ENCODE data around the gene ZNF365.

The ZNF365 gene

DNA sequence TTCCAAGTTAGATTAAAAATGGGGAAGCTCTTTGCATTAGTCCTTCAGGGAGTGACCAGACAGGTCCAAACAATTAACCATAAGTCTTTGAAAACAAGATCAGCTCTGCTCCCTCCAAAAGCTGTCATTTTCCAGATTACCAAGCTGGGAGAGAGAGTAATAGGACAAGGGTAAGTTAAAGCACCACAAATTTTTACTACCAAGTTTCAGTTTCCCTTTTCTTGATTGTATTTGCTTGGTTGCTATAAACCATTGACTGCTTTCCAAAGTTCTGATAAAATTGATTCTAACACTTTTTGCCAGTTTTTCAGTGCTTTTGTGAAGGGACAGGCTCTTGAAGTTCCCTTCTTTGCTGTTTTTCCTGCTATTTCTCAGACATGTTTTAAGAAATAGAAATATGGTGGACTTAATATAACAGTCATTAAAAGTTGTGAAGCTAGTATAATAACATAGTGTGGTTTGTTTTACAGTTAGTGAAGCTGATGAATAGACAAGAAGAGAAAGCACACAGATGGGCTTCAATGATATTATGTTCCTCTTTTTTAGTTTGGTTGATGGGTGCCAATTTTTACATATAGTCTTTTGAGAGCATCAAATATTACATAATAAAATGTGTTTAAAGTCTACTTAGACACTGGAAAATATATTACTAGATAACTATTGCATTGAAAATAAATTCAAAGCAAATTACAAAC lies 40.0 kb upstream of the ZNF365 start:
- TF ChIP-seq, protein P1, sequence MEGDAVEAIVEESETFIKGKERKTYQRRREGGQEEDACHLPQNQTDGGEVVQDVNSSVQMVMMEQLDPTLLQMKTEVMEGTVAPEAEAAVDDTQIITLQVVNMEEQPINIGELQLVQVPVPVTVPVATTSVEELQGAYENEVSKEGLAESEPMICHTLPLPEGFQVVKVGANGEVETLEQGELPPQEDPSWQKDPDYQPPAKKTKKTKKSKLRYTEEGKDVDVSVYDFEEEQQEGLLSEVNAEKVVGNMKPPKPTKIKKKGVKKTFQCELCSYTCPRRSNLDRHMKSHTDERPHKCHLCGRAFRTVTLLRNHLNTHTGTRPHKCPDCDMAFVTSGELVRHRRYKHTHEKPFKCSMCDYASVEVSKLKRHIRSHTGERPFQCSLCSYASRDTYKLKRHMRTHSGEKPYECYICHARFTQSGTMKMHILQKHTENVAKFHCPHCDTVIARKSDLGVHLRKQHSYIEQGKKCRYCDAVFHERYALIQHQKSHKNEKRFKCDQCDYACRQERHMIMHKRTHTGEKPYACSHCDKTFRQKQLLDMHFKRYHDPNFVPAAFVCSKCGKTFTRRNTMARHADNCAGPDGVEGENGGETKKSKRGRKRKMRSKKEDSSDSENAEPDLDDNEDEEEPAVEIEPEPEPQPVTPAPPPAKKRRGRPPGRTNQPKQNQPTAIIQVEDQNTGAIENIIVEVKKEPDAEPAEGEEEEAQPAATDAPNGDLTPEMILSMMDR (IDR thresholded peaks at IDR 0.05; ENCODE audit: borderline replicate concordance, extremely low read depth, low read length, poor library complexity, severe bottlenecking): no peak
- TF ChIP-seq EZH2 (IDR thresholded peaks at IDR 0.05; ENCODE audit: borderline replicate concordance, low read depth, low read length, severe bottlenecking): no peak
- Histone ChIP-seq H3K27me3 (ENCODE audit: insufficient read depth, low read length, poor library complexity) (no peaks in the 10 kb centered on the region), H2AFZ (ENCODE audit: low read depth, low read length) (no peak overlapping the region), H3K4me1 (ENCODE audit: insufficient read depth, low read length) (no peaks in the 10 kb centered on the region), H3K9ac (ENCODE audit: low read depth, low read length) (no peak overlapping the region), H3K27ac (ENCODE audit: low read length) (no peak overlapping the region), H3K4me3 (ENCODE audit: low read depth in 1 of 2, low read length in 2 of 2) (no peak overlapping the region), H3K36me3 (ENCODE audit: insufficient read depth, low read length) (no peaks in the 10 kb centered on the region), H3K4me2 (ENCODE audit: insufficient read depth, low read length) (no peak overlapping the region), H3K79me2 (ENCODE audit: insufficient read depth, low read length) (no peaks in the 10 kb centered on the region), H4K20me1 (ENCODE audit: insufficient read depth, low read length) (no peaks in the 10 kb centered on the region), H3K9me3 (ENCODE audit: insufficient read depth, low read length, severe bottlenecking) (no peaks in the 10 kb centered on the region)
- DNase-seq (no peak), ATAC-seq (ENCODE audit: insufficient read depth, low read depth) (no peak)

DNA sequence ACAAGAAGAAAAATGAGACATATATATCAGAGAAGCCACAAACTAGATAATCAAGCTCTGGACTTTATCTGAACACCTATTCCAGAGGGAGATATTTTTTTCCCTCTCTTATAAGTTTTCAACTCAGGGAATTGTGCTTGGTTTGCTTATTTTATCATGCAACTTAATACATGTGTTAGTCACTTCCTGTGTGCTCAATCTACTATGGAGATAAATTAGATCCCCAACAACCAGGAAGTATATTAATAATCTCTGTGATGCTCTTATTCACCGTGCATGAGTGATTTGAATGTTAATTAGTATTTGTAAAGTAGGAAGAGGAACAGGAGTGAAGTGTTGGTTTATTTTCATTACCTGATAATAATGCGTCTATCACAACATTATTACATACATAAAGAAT lies 38.8 kb upstream of the ZNF365 start:
- no peak overlapping the region for H3K4me3 ChIP-seq (ENCODE audit: low read depth in 1 of 2, low read length in 2 of 2)
- no peak overlapping the region for H3K27ac ChIP-seq (ENCODE audit: low read length)
- no peaks in the 10 kb centered on the region for H3K27me3 ChIP-seq (ENCODE audit: insufficient read depth, low read length, poor library complexity)
- ATAC-seq (ENCODE audit: insufficient read depth, low read depth) (no peak), DNase-seq (no peak)
- no peaks in the 10 kb centered on the region for H3K4me1 ChIP-seq (ENCODE audit: insufficient read depth, low read length)
- H3K36me3 ChIP-seq (ENCODE audit: insufficient read depth, low read length): no peaks in the 10 kb centered on the region
- no peak overlapping the region for H3K4me2 ChIP-seq (ENCODE audit: insufficient read depth, low read length)
- no peak overlapping the region for H2AFZ ChIP-seq (ENCODE audit: low read depth, low read length)
- TF ChIP-seq, protein P1 (IDR thresholded peaks at IDR 0.05; ENCODE audit: borderline replicate concordance, extremely low read depth, low read length, poor library complexity, severe bottlenecking): no peak
- no peak for TF ChIP-seq EZH2 (IDR thresholded peaks at IDR 0.05; ENCODE audit: borderline replicate concordance, low read depth, low read length, severe bottlenecking)
- H3K79me2 ChIP-seq (ENCODE audit: insufficient read depth, low read length): no peaks in the 10 kb centered on the region
- H3K9me3 ChIP-seq (ENCODE audit: insufficient read depth, low read length, severe bottlenecking): no peaks in the 10 kb centered on the region
- no peak overlapping the region for H3K9ac ChIP-seq (ENCODE audit: low read depth, low read length)
- H4K20me1 ChIP-seq (ENCODE audit: insufficient read depth, low read length): no peaks in the 10 kb centered on the region

DNA sequence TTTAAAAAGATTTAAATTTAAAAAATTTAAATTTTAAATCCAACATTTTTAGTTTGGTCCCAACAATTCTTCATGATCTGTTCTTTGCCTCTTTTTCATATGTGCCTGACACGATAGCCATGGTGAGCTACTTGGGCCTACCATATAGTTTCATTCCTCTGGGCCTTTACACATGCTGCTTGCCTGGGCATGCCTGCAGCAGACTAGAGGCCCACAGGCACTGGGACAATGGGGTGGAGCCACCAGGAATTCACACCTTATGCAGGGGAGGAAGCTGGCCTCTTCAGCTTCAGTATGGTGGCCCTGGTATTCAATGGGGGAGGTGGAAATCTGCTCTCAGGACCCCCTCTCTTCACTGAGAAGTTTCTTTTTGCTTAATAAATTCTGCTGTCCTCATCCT lies 37.8 kb upstream of the ZNF365 start:
- Histone ChIP-seq H3K9me3 (ENCODE audit: insufficient read depth, low read length, severe bottlenecking) (no peaks in the 10 kb centered on the region), H3K4me3 (ENCODE audit: low read depth in 1 of 2, low read length in 2 of 2) (no peak overlapping the region), H3K79me2 (ENCODE audit: insufficient read depth, low read length) (no peaks in the 10 kb centered on the region), H3K9ac (ENCODE audit: low read depth, low read length) (no peak overlapping the region), H2AFZ (ENCODE audit: low read depth, low read length) (no peak overlapping the region), H3K36me3 (ENCODE audit: insufficient read depth, low read length) (no peaks in the 10 kb centered on the region), H4K20me1 (ENCODE audit: insufficient read depth, low read length) (no peaks in the 10 kb centered on the region), H3K4me1 (ENCODE audit: insufficient read depth, low read length) (no peaks in the 10 kb centered on the region), H3K4me2 (ENCODE audit: insufficient read depth, low read length) (no peak overlapping the region), H3K27ac (ENCODE audit: low read length) (no peak overlapping the region), H3K27me3 (ENCODE audit: insufficient read depth, low read length, poor library complexity) (no peaks in the 10 kb centered on the region)
- no peak for ATAC-seq (ENCODE audit: insufficient read depth, low read depth)
- no peak for TF ChIP-seq EZH2 (IDR thresholded peaks at IDR 0.05; ENCODE audit: borderline replicate concordance, low read depth, low read length, severe bottlenecking)
- TF ChIP-seq, protein P1 (IDR thresholded peaks at IDR 0.05; ENCODE audit: borderline replicate concordance, extremely low read depth, low read length, poor library complexity, severe bottlenecking): no peak
- no peak for DNase-seq

All from DND-41 (cell line).